Cardiac fibroblast (primary cell): ENCODE results near the gene AQP2.

ENCODE experiments used
- DNase-seq, 2 donors: peaks; one replicate each; pipeline versions ENCODE4 v3.0.0 to v3.0.0-alpha.2; 2010; ENCODE audit warnings: low read depth in 2 of 2
- H3K4me3 ChIP-seq, 2 donors: replicated peaks in 1 of 2; 1 replicate in 1 of 2; 2 replicates in 1 of 2; pipeline ENCODE4 v1.5.1; 2011; ENCODE audit warnings: low read depth in 2 of 2, low read length in 2 of 2, mild to moderate bottlenecking in 2 of 2, moderate library complexity in 1 of 2
- CTCF ChIP-seq: IDR thresholded peaks from one replicate; pipeline ENCODE4 v1.5.1; 2011; ENCODE audit warnings: low read depth, mild to moderate bottlenecking, low read length, inconsistent platforms

The AQP2 gene

GRCh38 chr12:49903700-49904423, 46.7 kb upstream of the AQP2 start, which contains the start of gene FAIM2:
TSS of gene FAIM2 (minus strand) at chr12:49903900. CDS start at chr12:49903792, 108 bp downstream.
- DNase-seq = peak; percentile 42 to 86
- TF ChIP-seq CTCF = no peak
- peak within 1 kb of the TSS; percentile 28 to 47 for H3K4me3 ChIP-seq

GRCh38 chr12:49904601-49905000, 45.9 kb upstream of the AQP2 start:
- H3K4me3 ChIP-seq = no peak overlapping the region
- TF ChIP-seq CTCF = no peak
- DNase-seq = no peak

GRCh38 chr12:49905718-49906314, 44.7 kb upstream of the AQP2 start:
- no peak overlapping the region for H3K4me3 ChIP-seq
- no peak for TF ChIP-seq CTCF
- no peak for DNase-seq

- H3K4me3 ChIP-seq = no peak overlapping the region
- DNase-seq = no peak
- no peak for TF ChIP-seq CTCF
Measured at GRCh38 chr12:49907352-49907751, 43.2 kb upstream of the AQP2 start.

GRCh38 chr12:49909356-49909755, 41.2 kb upstream of the AQP2 start:
- no peak overlapping the region for H3K4me3 ChIP-seq
- TF ChIP-seq CTCF = no peak
- DNase-seq = no peak

GRCh38 chr12:49909826-49910225, 40.7 kb upstream of the AQP2 start:
- TF ChIP-seq CTCF = no peak
- DNase-seq = peak in 1 of 2 donors; percentile 39
- H3K4me3 ChIP-seq = no peak overlapping the region
